ENCODE data around the gene PIF1.
"Not testable (repeated sequence)": the region's sequence is repeated elsewhere in the genome, so short reads cannot be mapped to it uniquely, and the experiment has no call there.

The PIF1 gene

DNA sequence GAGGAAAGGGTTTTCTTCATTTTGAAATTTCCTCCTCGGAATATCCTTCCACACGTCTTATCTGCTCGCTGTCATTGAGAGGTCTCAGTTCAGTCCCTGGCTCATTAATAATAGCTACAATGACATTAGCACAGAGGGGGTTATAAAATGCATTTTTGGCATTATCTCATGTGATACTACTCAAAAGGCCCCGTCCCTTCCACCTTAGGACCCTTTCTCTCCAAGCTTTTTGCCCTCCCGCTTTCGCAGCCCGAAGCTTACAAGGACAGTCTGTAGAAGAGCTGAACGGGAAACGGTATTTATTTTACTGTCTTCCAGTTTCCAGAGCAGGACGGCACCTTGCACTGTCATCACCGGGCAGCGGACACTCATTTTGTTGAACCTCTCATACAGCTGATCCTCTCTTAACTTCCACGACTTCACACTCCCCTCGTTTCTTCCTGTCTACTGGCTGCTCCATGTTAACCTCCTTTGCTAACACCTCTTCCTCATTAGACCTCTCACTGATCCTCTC is 10.6 kb upstream of the PIF1 start:
- peak overlapping the region; percentile 61 for H3K27ac ChIP-seq (ENCODE audit: low read depth, low read length)
- H3K4me1 ChIP-seq (ENCODE audit: insufficient read depth, low read length): peaks cover 14% of the 10 kb centered on the region
- no peak overlapping the region for H3K9ac ChIP-seq (ENCODE audit: low read length)
- no peaks in the 10 kb centered on the region for H3K27me3 ChIP-seq (ENCODE audit: control insufficient read depth in 1 of 2, insufficient read depth in 2 of 2, low read length in 2 of 2)
- no peaks in the 10 kb centered on the region for H3K36me3 ChIP-seq (ENCODE audit: insufficient read depth, low read length)
- H3K9me3 ChIP-seq (ENCODE audit: low read length): no peaks in the 10 kb centered on the region
- H3K4me3 ChIP-seq (ENCODE audit: low read depth in 1 of 2, low read length in 2 of 2): peak overlapping the region; percentile 20 to 32

DNA sequence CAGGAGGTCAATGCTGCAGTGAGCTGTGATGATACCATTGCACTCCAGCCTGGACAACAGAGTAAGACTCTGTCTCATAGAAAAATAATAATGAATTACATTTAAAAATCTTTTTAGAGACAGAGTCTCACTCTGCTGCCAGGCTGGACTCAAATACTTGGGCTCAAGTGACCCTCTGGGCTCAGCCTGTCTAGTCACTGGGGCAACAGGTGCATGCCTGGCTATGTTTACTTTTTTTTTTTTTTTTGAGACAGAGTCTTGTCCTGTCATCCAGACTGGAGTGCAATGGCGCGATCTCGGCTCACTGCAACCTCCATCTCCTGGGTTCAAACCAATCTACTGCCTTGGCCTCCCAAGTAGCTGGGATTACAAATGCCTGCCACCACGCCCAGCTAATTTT is 8.2 kb upstream of the PIF1 start:
- H3K4me3 ChIP-seq (ENCODE audit: low read depth in 1 of 2, low read length in 2 of 2): no peak overlapping the region
- peaks cover 7% of the 10 kb centered on the region for H3K4me1 ChIP-seq (ENCODE audit: insufficient read depth, low read length)
- H3K9ac ChIP-seq (ENCODE audit: low read length): no peak overlapping the region
- no peak overlapping the region for H3K27ac ChIP-seq (ENCODE audit: low read depth, low read length)
- H3K27me3 ChIP-seq (ENCODE audit: control insufficient read depth in 1 of 2, insufficient read depth in 2 of 2, low read length in 2 of 2): no peaks in the 10 kb centered on the region
- no peaks in the 10 kb centered on the region for H3K36me3 ChIP-seq (ENCODE audit: insufficient read depth, low read length)
- H3K9me3 ChIP-seq (ENCODE audit: low read length): no peaks in the 10 kb centered on the region

GRCh38 chr15:64828985-64829384 is 3.5 kb upstream of the PIF1 start:
- H3K27me3 ChIP-seq (ENCODE audit: control insufficient read depth in 1 of 2, insufficient read depth in 2 of 2, low read length in 2 of 2): no peaks in the 10 kb centered on the region
- H3K9ac ChIP-seq (ENCODE audit: low read length): no peak overlapping the region
- H3K9me3 ChIP-seq (ENCODE audit: low read length): no peaks in the 10 kb centered on the region
- H3K4me1 ChIP-seq (ENCODE audit: insufficient read depth, low read length): peaks cover 15% of the 10 kb centered on the region
- H3K27ac ChIP-seq (ENCODE audit: low read depth, low read length): no peak overlapping the region
- H3K36me3 ChIP-seq (ENCODE audit: insufficient read depth, low read length): no peaks in the 10 kb centered on the region
- H3K4me3 ChIP-seq (ENCODE audit: low read depth in 1 of 2, low read length in 2 of 2): no peak overlapping the region

GRCh38 chr15:64824929-64825430 is 467 bp downstream of the PIF1 start:
- H3K4me3 ChIP-seq (ENCODE audit: low read depth in 1 of 2, low read length in 2 of 2): peak overlapping the region; percentile 20 to 76
- H3K9me3 ChIP-seq (ENCODE audit: low read length): no peaks in the 10 kb centered on the region
- peaks cover 15% of the 10 kb centered on the region for H3K4me1 ChIP-seq (ENCODE audit: insufficient read depth, low read length)
- H3K36me3 ChIP-seq (ENCODE audit: insufficient read depth, low read length): no peaks in the 10 kb centered on the region
- no peaks in the 10 kb centered on the region for H3K27me3 ChIP-seq (ENCODE audit: control insufficient read depth in 1 of 2, insufficient read depth in 2 of 2, low read length in 2 of 2)
- H3K9ac ChIP-seq (ENCODE audit: low read length): peak overlapping the region; percentile 49
- H3K27ac ChIP-seq (ENCODE audit: low read depth, low read length): no peak overlapping the region

DNA sequence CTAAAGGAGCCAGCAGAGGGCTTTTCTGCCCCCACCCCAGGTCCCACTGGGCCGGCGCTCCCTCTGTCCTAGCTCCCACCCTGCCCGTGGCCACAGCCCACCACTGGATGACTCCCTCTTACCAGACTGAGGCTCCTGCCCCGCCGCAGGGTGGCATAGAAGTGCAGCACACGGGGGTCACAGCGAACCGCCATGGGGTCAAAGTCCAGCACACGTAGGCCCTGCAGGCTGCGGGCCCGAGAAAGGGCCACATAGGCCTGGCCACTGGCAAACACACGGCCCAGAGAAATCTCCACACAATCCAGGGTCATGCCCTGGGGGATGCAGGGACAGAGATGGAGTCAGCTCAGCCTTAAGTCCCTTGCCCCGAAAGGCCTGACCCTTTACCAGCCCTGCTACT is 9.0 kb downstream of the PIF1 start:
- Histone ChIP-seq H3K27ac (ENCODE audit: low read depth, low read length) (no peak overlapping the region), H3K9ac (ENCODE audit: low read length) (no peak overlapping the region)

DNA sequence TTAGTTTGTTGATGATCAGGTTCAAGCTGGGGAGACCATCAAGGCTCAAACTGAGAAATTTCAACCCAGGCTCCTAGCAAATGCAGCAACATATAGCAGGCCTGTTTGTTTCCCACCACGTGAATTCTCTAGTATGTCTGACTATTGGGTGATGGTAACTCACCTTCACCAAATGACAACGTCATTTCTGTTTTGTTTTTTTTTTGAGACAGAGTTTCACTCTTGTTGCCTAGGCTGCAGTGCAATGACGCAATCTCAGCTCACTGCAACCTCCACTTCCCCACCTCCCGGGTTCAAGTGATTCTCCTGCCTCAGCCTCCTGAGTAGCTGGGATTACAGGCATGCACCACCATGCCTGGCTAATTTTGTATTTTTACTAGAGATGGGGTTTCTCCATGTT is 10.5 kb downstream of the PIF1 start:
- not testable (repeated sequence) for H3K27ac ChIP-seq (ENCODE audit: low read depth, low read length); H3K27me3 ChIP-seq (ENCODE audit: control insufficient read depth in 1 of 2, insufficient read depth in 2 of 2, low read length in 2 of 2); H3K4me3 ChIP-seq (ENCODE audit: low read depth in 1 of 2, low read length in 2 of 2); H3K9ac ChIP-seq (ENCODE audit: low read length); H3K36me3 ChIP-seq (ENCODE audit: insufficient read depth, low read length); H3K9me3 ChIP-seq (ENCODE audit: low read length); H3K4me1 ChIP-seq (ENCODE audit: insufficient read depth, low read length)

More for the DNA sequence above, 9.0 kb downstream of the PIF1 start:
- H3K36me3 ChIP-seq (ENCODE audit: insufficient read depth, low read length): no peaks in the 10 kb centered on the region
- no peaks in the 10 kb centered on the region for H3K4me1 ChIP-seq (ENCODE audit: insufficient read depth, low read length)
- H3K4me3 ChIP-seq (ENCODE audit: low read depth in 1 of 2, low read length in 2 of 2): no peak overlapping the region
- no peaks in the 10 kb centered on the region for H3K9me3 ChIP-seq (ENCODE audit: low read length)
- H3K27me3 ChIP-seq (ENCODE audit: control insufficient read depth in 1 of 2, insufficient read depth in 2 of 2, low read length in 2 of 2): no peaks in the 10 kb centered on the region

- H3K36me3 ChIP-seq (ENCODE audit: insufficient read depth, low read length); H3K27me3 ChIP-seq (ENCODE audit: control insufficient read depth in 1 of 2, insufficient read depth in 2 of 2, low read length in 2 of 2); H3K9me3 ChIP-seq (ENCODE audit: low read length); H3K4me3 ChIP-seq (ENCODE audit: low read depth in 1 of 2, low read length in 2 of 2); H3K27ac ChIP-seq (ENCODE audit: low read depth, low read length); H3K9ac ChIP-seq (ENCODE audit: low read length): not testable (repeated sequence)
- peaks cover 13% of the 10 kb centered on the region for H3K4me1 ChIP-seq (ENCODE audit: insufficient read depth, low read length)
These were observed 11.2 kb downstream of the PIF1 start for GRCh38 chr15:64814283-64814682.

GRCh38 chr15:64813075-64813474 is 12.4 kb downstream of the PIF1 start:
- H3K9ac ChIP-seq (ENCODE audit: low read length): no peak overlapping the region
- H3K4me1 ChIP-seq (ENCODE audit: insufficient read depth, low read length): peaks cover 20% of the 10 kb centered on the region
- no peak overlapping the region for H3K4me3 ChIP-seq (ENCODE audit: low read depth in 1 of 2, low read length in 2 of 2)
- no peak overlapping the region for H3K27ac ChIP-seq (ENCODE audit: low read depth, low read length)
- no peaks in the 10 kb centered on the region for H3K27me3 ChIP-seq (ENCODE audit: control insufficient read depth in 1 of 2, insufficient read depth in 2 of 2, low read length in 2 of 2)
- no peaks in the 10 kb centered on the region for H3K36me3 ChIP-seq (ENCODE audit: insufficient read depth, low read length)
- no peaks in the 10 kb centered on the region for H3K9me3 ChIP-seq (ENCODE audit: low read length)

DNA sequence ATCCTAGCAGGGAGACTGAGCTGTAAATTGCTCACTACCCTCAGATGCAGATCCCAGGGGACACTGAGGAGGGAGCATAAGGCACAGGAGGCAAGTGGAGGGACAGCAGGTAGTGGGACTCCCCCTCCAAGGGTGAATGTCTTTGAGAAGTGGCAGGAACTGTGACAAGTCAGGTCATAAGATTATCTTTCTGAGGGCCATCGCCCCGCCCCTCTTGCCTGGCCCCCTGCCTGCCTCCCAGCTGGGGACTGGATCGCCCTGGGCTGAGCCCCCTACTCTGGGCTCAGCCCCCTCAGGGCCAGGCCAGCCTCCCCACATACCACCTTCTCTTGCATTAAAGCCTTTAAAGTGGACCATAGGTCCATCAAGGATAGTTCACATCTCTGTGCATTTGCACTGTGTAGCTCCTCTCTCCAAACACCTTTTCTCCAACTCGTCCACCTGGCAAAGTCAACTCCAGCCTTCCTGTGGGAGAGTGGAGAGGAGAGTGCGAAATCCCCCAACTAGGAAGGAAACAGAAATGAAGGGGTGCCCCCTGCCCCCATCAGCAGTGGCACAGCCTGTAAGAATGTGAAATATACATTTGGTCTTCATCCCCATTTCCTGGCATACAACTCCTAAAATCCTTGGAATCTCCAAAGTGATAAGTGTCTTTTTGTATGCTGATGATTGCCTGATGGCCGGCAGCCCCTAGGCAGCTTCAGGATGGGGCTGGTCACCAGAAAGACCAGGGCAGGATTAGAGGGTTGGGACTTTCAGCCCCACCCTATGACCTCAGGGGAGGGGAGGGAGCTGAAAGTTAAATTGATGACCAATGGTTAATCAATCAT is 14.7 kb downstream of the PIF1 start:
- no peak overlapping the region for H3K9ac ChIP-seq (ENCODE audit: low read length)
- H3K4me1 ChIP-seq (ENCODE audit: insufficient read depth, low read length): peaks cover 40% of the 10 kb centered on the region
- no peaks in the 10 kb centered on the region for H3K36me3 ChIP-seq (ENCODE audit: insufficient read depth, low read length)
- peak overlapping the region; percentile 24 for H3K27ac ChIP-seq (ENCODE audit: low read depth, low read length)
- no peak overlapping the region for H3K4me3 ChIP-seq (ENCODE audit: low read depth in 1 of 2, low read length in 2 of 2)
- no peaks in the 10 kb centered on the region for H3K27me3 ChIP-seq (ENCODE audit: control insufficient read depth in 1 of 2, insufficient read depth in 2 of 2, low read length in 2 of 2)
- H3K9me3 ChIP-seq (ENCODE audit: low read length): no peaks in the 10 kb centered on the region

DNA sequence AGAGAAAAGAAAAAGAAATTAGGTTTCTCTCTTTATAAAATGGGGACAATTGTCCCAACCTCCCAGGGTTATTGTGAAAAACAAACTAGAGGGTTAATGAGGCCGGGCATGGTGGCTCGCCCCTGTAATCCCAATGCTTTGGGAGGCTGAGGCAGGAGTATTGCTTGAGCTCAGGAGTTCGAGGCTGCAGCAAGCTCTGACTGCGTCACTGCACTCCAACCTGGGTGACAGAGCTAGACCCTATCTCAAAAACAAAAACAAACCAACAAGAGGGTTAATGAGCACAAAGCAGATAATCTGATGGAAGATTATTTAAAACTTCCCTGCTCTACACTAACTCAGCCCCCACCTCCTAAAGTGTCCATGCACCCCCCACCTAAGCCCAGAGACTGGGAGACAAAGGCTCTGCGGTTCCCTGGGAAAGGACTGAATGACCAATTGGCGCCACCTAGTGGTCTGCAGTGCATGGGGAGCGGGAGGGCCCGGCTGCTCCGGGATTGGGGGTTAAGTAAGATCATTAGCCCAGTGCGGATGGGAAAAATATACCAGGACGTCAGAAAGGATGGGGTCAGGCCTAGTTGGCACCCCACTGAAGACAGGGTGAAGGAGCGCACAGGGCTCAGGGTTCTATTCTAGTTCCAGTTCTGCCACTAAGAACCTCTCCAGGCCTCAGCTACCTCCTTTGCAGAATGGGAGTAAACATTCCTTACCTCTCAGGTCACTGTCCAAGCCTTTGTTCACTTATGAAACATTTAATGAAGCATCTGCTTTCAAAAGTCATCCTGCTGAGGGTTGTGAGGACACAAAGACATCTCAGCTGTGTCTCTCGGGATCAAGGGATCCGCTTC is 15.6 kb downstream of the PIF1 start:
- H3K27me3 ChIP-seq (ENCODE audit: control insufficient read depth in 1 of 2, insufficient read depth in 2 of 2, low read length in 2 of 2): no peaks in the 10 kb centered on the region
- H3K36me3 ChIP-seq (ENCODE audit: insufficient read depth, low read length): no peaks in the 10 kb centered on the region
- no peak overlapping the region for H3K9ac ChIP-seq (ENCODE audit: low read length)
- peak overlapping the region; percentile 24 for H3K27ac ChIP-seq (ENCODE audit: low read depth, low read length)
- H3K9me3 ChIP-seq (ENCODE audit: low read length): no peaks in the 10 kb centered on the region
- peaks cover 40% of the 10 kb centered on the region for H3K4me1 ChIP-seq (ENCODE audit: insufficient read depth, low read length)
- H3K4me3 ChIP-seq (ENCODE audit: low read depth in 1 of 2, low read length in 2 of 2): no peak overlapping the region

GRCh38 chr15:64808785-64809453 is 16.5 kb downstream of the PIF1 start:
- Histone ChIP-seq H3K36me3 (ENCODE audit: insufficient read depth, low read length) (no peaks in the 10 kb centered on the region), H3K9me3 (ENCODE audit: low read length) (no peaks in the 10 kb centered on the region), H3K4me3 (ENCODE audit: low read depth in 1 of 2, low read length in 2 of 2) (no peak overlapping the region), H3K27ac (ENCODE audit: low read depth, low read length) (peak overlapping the region; percentile 41), H3K9ac (ENCODE audit: low read length) (no peak overlapping the region), H3K27me3 (ENCODE audit: control insufficient read depth in 1 of 2, insufficient read depth in 2 of 2, low read length in 2 of 2) (no peaks in the 10 kb centered on the region), H3K4me1 (ENCODE audit: insufficient read depth, low read length) (peaks cover 40% of the 10 kb centered on the region)
